ENCODE measurements around the gene PDE6D.
"Not testable (repeated sequence)": the region's sequence is repeated elsewhere in the genome, so short reads cannot be mapped to it uniquely, and the experiment has no call there.

Gene PDE6D

DNA sequence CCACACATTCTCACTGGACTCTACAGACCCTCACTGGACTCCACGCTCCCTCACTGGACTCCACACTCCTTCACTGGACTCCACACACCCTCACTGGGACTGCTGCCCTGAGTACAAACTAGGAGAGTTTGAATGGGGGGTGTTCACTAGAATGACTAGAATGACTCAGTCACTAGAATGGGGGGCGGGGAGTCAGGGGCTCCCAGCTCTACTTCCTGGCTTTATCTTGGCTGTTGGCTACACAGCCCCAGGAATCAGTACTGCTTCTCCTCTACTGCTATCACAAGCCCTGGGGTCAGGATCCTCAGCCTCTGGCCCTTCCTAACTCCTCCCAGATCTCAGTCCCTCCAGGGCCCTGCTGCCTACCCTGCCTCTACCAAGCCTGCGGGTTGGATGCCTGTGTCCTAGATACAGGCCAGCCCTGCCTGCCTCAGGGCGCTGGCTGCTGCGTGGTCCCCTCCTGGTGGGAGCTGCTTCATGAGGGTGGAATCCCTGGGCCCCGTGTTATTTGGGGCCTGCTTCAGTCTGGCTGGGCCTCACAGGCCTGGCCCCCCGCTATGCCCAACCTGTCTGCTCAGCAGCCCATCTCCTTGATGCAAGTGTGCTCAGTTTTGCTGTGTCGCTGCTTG lies 65.0 kb downstream of the PDE6D start:
- FAIRE-seq (no peak), DNase-seq (ENCODE audit: insufficient read length, low spot score) (no peak)
- no peak for TF ChIP-seq CTCF (IDR thresholded peaks at IDR 0.05; ENCODE audit: insufficient read depth, missing control alignments)

- FAIRE-seq = no peak
- DNase-seq (ENCODE audit: insufficient read length, low spot score) = no peak
- TF ChIP-seq CTCF (IDR thresholded peaks at IDR 0.05; ENCODE audit: insufficient read depth, missing control alignments) = no peak
Measured at GRCh38 chr2:231715499-231715837, 65.6 kb downstream of the PDE6D start.

GRCh38 chr2:231714639-231715498 lies 66.2 kb downstream of the PDE6D start:
- peak; percentile 78 for TF ChIP-seq CTCF (IDR thresholded peaks at IDR 0.05; ENCODE audit: insufficient read depth, missing control alignments)
- FAIRE-seq (no peak), DNase-seq (ENCODE audit: insufficient read length, low spot score) (peak; percentile 70)

- DNase-seq (ENCODE audit: insufficient read length, low spot score) (peak; percentile 88), FAIRE-seq (no peak)
- TF ChIP-seq CTCF (IDR thresholded peaks at IDR 0.05; ENCODE audit: insufficient read depth, missing control alignments) = peak; percentile 78
Measured at GRCh38 chr2:231713730-231714638, 67.1 kb downstream of the PDE6D start.

GRCh38 chr2:231713406-231713729 lies 67.7 kb downstream of the PDE6D start:
- not testable (repeated sequence) for DNase-seq (ENCODE audit: insufficient read length, low spot score); FAIRE-seq

GRCh38 chr2:231712451-231713021 lies 68.5 kb downstream of the PDE6D start:
- not testable (repeated sequence) for FAIRE-seq; DNase-seq (ENCODE audit: insufficient read length, low spot score)

DNA sequence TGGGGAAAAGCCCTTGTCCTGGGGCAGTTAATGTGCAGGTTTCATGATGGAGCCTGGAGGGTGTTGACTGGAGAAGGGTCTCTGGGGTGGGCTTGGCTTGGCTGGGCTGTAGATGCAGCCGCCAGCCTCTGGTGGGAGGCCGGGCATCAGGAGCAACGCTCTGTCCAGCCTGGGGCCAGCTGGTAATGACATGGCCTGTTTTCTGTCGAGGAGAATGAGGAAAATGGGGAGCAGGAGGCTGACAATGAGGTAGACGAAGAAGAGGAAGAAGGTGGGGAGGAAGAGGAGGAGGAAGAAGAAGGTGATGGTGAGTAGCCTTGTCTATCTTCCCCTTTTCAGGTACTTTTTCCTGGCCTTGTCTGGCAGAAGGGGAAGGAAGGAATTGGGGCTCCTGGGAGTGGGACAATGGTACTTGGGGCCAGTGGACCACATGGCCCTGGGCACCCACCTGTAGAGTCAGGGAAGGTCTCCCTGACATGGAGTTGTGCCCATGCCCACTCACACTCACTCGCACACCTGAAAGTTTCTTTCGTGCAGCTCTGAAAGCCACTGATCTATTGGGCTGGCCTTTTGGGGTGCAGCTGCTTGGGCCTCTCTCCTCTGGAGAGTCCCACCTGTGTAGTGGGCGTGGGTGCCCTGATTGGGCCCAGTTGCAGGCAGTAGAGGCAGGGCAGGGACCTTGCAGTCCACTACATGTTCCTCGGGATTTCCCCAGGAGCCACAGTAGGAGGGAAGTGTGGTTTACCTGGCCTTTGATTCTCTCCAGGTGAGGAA lies 69.2 kb downstream of the PDE6D start:
- TF ChIP-seq CTCF (IDR thresholded peaks at IDR 0.05; ENCODE audit: insufficient read depth, missing control alignments) = no peak
- FAIRE-seq (no peak), DNase-seq (ENCODE audit: insufficient read length, low spot score) (no peak)
